GM18861 (cell line): Measurements from ENCODE around the gene SLX4IP.
A peak's percentile ranks its signal among the peaks of the same experiment; 100 is the strongest.
"Not testable (repeated sequence)": the region's sequence is repeated elsewhere in the genome, so short reads cannot be mapped to it uniquely, and the experiment has no call there.

Experiments
- ATAC-seq: cut with Tn5 transposase; IDR thresholded peaks from one replicate; pipeline ENCODE4 v1.9.1; 2021; ENCODE audit not compliant: unreplicated experiment

Gene SLX4IP

GRCh38 chr20:10595985-10596384 is 160.9 kb downstream of the SLX4IP start:
- ATAC-seq: no peak

GRCh38 chr20:10596710-10597121 is 161.6 kb downstream of the SLX4IP start:
- ATAC-seq: no peak

GRCh38 chr20:10597637-10598036 is 162.5 kb downstream of the SLX4IP start:
- ATAC-seq: no peak

GRCh38 chr20:10602221-10602871 is 167.2 kb downstream of the SLX4IP start:
- ATAC-seq: no peak

- ATAC-seq: no peak
Observed at GRCh38 chr20:10603378-10603777, 168.3 kb downstream of the SLX4IP start.

GRCh38 chr20:10603971-10604864 is 169.1 kb downstream of the SLX4IP start:
- ATAC-seq: no peak

GRCh38 chr20:10604865-10605440 is 169.8 kb downstream of the SLX4IP start:
- ATAC-seq: no peak

GRCh38 chr20:10605547-10606195 is 170.6 kb downstream of the SLX4IP start:
- ATAC-seq: no peak

- ATAC-seq: no peak
Observed at GRCh38 chr20:10609276-10609675, 174.2 kb downstream of the SLX4IP start.

GRCh38 chr20:10609770-10610169 is 174.7 kb downstream of the SLX4IP start:
- no peak for ATAC-seq

- ATAC-seq: no peak
Observed at GRCh38 chr20:10610251-10610650, 175.1 kb downstream of the SLX4IP start.

GRCh38 chr20:10611357-10611756 is 176.3 kb downstream of the SLX4IP start:
- ATAC-seq: peak; percentile 75

- ATAC-seq: not testable (repeated sequence)
Observed at GRCh38 chr20:10613426-10613825, 178.3 kb downstream of the SLX4IP start.

GRCh38 chr20:10613911-10614310 is 178.8 kb downstream of the SLX4IP start:
- no peak for ATAC-seq

- no peak for ATAC-seq
Observed at GRCh38 chr20:10616212-10616611, 181.1 kb downstream of the SLX4IP start.

GRCh38 chr20:10617549-10618133 is 182.5 kb downstream of the SLX4IP start:
- ATAC-seq: not testable (repeated sequence)

- ATAC-seq: no peak
Observed at GRCh38 chr20:10618611-10619245, 183.6 kb downstream of the SLX4IP start.

GRCh38 chr20:10619427-10619826 is 184.3 kb downstream of the SLX4IP start:
- ATAC-seq: no peak

- no peak for ATAC-seq
Observed at GRCh38 chr20:10621149-10621548, 186.0 kb downstream of the SLX4IP start.

- ATAC-seq: no peak
Observed at GRCh38 chr20:10622657-10623418, 187.7 kb downstream of the SLX4IP start.
